K562 (cell line): ENCODE results near the gene PAX5. TPM values are rescaled to one million over a fixed set of nuclear protein-coding genes. Genes with fewer than 3 reads are reported as not detected.

Source experiments
- ATAC-seq: fragments of 200-7000 bp; cut with Tn5 transposase; 3 replicates; pipeline ENCODE4 v1.9.1; 2020; ENCODE audit warnings: moderate library complexity
- BruUV-seq: library from RNA; stranded (reverse); fragments of 400-500 nt; replicated peaks from 2 replicates; lab custom pipeline; 2021; lab: Mats Ljungman, UMichigan
- CTCF ChIA-PET: fragments of 300-600 bp; formaldehyde crosslinking; extraction: SDS; loops from one replicate; lab custom pipeline; 2021; ENCODE audit warnings: low intra/inter-chr PET ratio; lab: Yijun Ruan, JAX
- POLR2A ChIA-PET: fragments of 300-600, 350-650 bp; sonication (Branson Sonifier 250); formaldehyde crosslinking; extraction: SDS; loops from one replicate; lab custom pipeline; 2021; ENCODE audit warnings: antibody characterized with exemption, inconsistent platforms; lab: Yijun Ruan, JAX
- DNase-seq, 4 experiments: peaks; one replicate each; pipeline versions ENCODE4 v3.0.0 to v3.0.0-alpha.2; 2011 to 2018; ENCODE audit warnings: low spot score in 3 of 4, mixed read lengths in 3 of 4; ENCODE audit errors: extremely low read depth in 1 of 4
- FAIRE-seq: peaks from 2 replicates; lab custom pipeline; 2011; peaks lifted over from hg19 to GRCh38; lab: Jason Lieb, UNC
- H2AFZ ChIP-seq: 2 replicates; pipeline ENCODE4 v1.6.0; 2011; ENCODE audit warnings: low read depth, low read length, control low read depth, inconsistent platforms
- H3K27ac ChIP-seq: fragments of 200-600 bp; 3 replicates; pipeline ENCODE4 v1.8.0; 2011; ENCODE audit warnings: low read depth, mild to moderate bottlenecking, control low read depth, inconsistent platforms, low read length, moderate library complexity, mixed read lengths; ENCODE audit errors: extremely low read depth
- H3K27me3 ChIP-seq, 2 experiments: fragments of 300-600 bp in 1 of 2; 2 replicates in 1 of 2; 3 replicates in 1 of 2; pipeline versions ENCODE4 v1.6.0 to v1.8.0; 2011; ENCODE audit warnings: inconsistent platforms in 2 of 2, low read length in 2 of 2, mild to moderate bottlenecking in 1 of 2, mixed read lengths in 1 of 2, moderate library complexity in 1 of 2; ENCODE audit not compliant: control insufficient read depth in 2 of 2, insufficient read depth in 2 of 2
- H3K36me3 ChIP-seq: fragments of 300-600 bp; 3 replicates; pipeline ENCODE4 v1.8.0; 2011; ENCODE audit warnings: mild to moderate bottlenecking, low read length, inconsistent platforms; ENCODE audit not compliant: control insufficient read depth, insufficient read depth
- H3K4me1 ChIP-seq, 2 experiments: fragments of 200-600 bp in 1 of 2; replicated peaks in 1 of 2; 2 replicates in 1 of 2; 3 replicates in 1 of 2; pipeline versions ENCODE4 v1.5.1 to v1.8.0; 2011; ENCODE audit warnings: inconsistent platforms in 2 of 2, low read length in 2 of 2, mild to moderate bottlenecking in 1 of 2, mixed read lengths in 1 of 2, moderate library complexity in 1 of 2; ENCODE audit not compliant: control insufficient read depth in 2 of 2, insufficient read depth in 2 of 2
- H3K4me2 ChIP-seq: 2 replicates; pipeline ENCODE4 v1.6.1; 2011; ENCODE audit warnings: low read length, control low read depth, inconsistent platforms, mixed read lengths; ENCODE audit not compliant: insufficient read depth
- H3K4me3 ChIP-seq: fragments of 200-600 bp; sonication (generic), shearing (Covaris generic); 2 replicates; pipeline ENCODE4 v1.5.1; 2016; ENCODE audit warnings: control low read depth, inconsistent platforms
- H3K79me2 ChIP-seq: fragments of 200-600 bp; 3 replicates; pipeline ENCODE4 v1.8.0; 2011; ENCODE audit warnings: low read length, inconsistent platforms; ENCODE audit not compliant: control insufficient read depth, insufficient read depth
- H3K9ac ChIP-seq, 2 experiments: 2 replicates each; pipeline versions ENCODE4 v1.6.0 to v1.6.1; 2011; ENCODE audit warnings: low read depth in 2 of 2, low read length in 2 of 2, control low read depth in 1 of 2, inconsistent platforms in 1 of 2, mild to moderate bottlenecking in 1 of 2, mixed read lengths in 1 of 2; ENCODE audit not compliant: insufficient read depth in 1 of 2
- H3K9me1 ChIP-seq: one replicate; pipeline ENCODE4 v1.6.0; 2011; ENCODE audit warnings: inconsistent platforms, mild to moderate bottlenecking, low read length, moderate library complexity; ENCODE audit not compliant: control insufficient read depth, insufficient read depth
- H3K9me3 ChIP-seq: replicated peaks from 2 replicates; pipeline ENCODE4 v1.5.1; 2011; ENCODE audit warnings: low read depth, low read length, inconsistent platforms; ENCODE audit not compliant: control insufficient read depth, insufficient read depth
- H4K20me1 ChIP-seq: replicated peaks from 2 replicates; pipeline ENCODE4 v1.6.1; 2011; ENCODE audit warnings: low read length, inconsistent platforms, mixed read lengths; ENCODE audit not compliant: control insufficient read depth, insufficient read depth
- RBM14 ChIP-seq: fragments of 200-400 bp; formaldehyde crosslinking; IDR thresholded peaks from 2 replicates; pipeline ENCODE4 v1.6.1; 2018; ENCODE audit warnings: low read depth, mild to moderate bottlenecking, low read length, moderate library complexity, borderline replicate concordance; ENCODE audit not compliant: insufficient read depth
- USF1 ChIP-seq: sonication (generic); formaldehyde crosslinking; IDR thresholded peaks from 2 replicates; pipeline ENCODE4 v1.9.0; 2022; ENCODE audit warnings: mild to moderate bottlenecking, missing genetic modification reagents
- WGBS: fragments of 100-300 bp; shearing (Covaris generic); methylation state at CpG from one replicate; pipeline ENCODE4 v1.1.6; 2016; ENCODE audit warnings: low coverage, mixed read lengths; ENCODE audit not compliant: insufficient coverage; ENCODE audit errors: missing lambda C conversion rate; 5-methylcytosine and 5-hydroxymethylcytosine counted together
- in situ Hi-C: fragments of 300-500 bp; cut with MboI; formaldehyde crosslinking; loops from 4 replicates; pipeline ENCODE4 v1.15.0; 2018; ENCODE audit warnings: inconsistent platforms, mixed read lengths
- intact Hi-C: fragments of 100-400 bp; cut with micrococcal nuclease; formaldehyde crosslinking; loops from 2 replicates; pipeline ENCODE4 v1.14.2; 2022
- polyA plus RNA-seq, 8 experiments: library from polyadenylated mRNA; depleted of rRNA in 4 of 8; stranded (reverse) in 5 of 8; unstranded in 3 of 8; fragments of >200 nt; fragmentation: Nextera tagmentation in 2 of 8; fragmentation: Illumina TruSeq in 1 of 8; extraction: Ambion mirVana in 2 of 8; extraction: Trizol in 1 of 8; gene quantifications; 2 replicates each; pipeline versions ENCODE4 v1.2.1 to v1.2.3, GENCODE V29; 2011 to 2014; ENCODE audit warnings: inconsistent platforms in 1 of 8, missing spikeins in 1 of 8
- total RNA-seq, 7 experiments: library from RNA; depleted of rRNA in 6 of 7; stranded (reverse); fragments of >200 nt in 6 of 7; fragmentation: Illumina TruSeq in 2 of 7; extraction: Trizol in 2 of 7; gene quantifications; 2 replicates each; pipeline versions ENCODE4 v1.2.1 to v1.2.3, GENCODE V29; 2011 to 2021; ENCODE audit warnings: low replicate concordance in 1 of 7
- TF ChIP-seq, protein P1 (sequence below): fragments of 250-450 bp; sonication (Bioruptor Pico); IDR thresholded peaks from 2 replicates; pipeline ENCODE4 v1.8.0; 2022; ENCODE audit warnings: inconsistent platforms, mild to moderate bottlenecking, moderate library complexity, borderline replicate concordance

The PAX5 gene
- total and polyA plus RNA-seq, 9 of the 15 experiments (the other 6 are each of a cell fraction or from before 2014, with no cell fraction given): 0.03 to 0.09 TPM; not detected in 7

DNA sequence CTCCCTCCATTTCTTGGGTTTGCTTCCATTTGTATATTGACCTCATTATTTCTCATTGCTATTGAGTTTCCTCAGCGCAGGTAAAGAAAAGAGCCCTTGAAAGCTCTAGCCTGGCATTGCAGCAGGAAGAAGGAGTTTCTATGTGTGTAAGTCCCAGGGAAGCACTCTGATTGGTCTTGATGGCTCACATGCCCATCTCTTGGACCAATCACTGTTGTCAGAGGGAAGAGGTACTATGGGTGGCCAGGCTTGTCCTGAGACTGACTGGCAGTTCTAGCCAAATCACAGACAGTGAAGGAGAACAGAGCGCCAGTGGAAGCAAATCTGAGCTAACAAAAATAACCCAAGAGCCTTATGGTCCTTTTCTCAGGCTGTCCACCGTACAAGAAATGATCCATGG is 219.0 kb downstream of the PAX5 start:
- in situ Hi-C loops (no loop called here), intact Hi-C loops (no loop called here)
- ChIA-PET POLR2A (interaction anchor here (1.1 kb wide), 1 partner anchor 21 kb away, joined by 3 read pairs; no protein-coding TSS in a partner anchor), CTCF (no interaction called here)
- no peak for DNase-seq
- Histone ChIP-seq H3K27me3 (peaks cover 6 to 33% of the 10 kb centered on the region in 2 experiments; a peak in 4 of 5 replicates), H2AFZ (no peak overlapping the region), H3K9ac (no peak overlapping the region), H4K20me1 (no peaks in the 10 kb centered on the region), H3K79me2 (no peaks in the 10 kb centered on the region), H3K4me3 (no peak overlapping the region), H3K9me3 (no peaks in the 10 kb centered on the region), H3K36me3 (no peaks in the 10 kb centered on the region), H3K27ac (no peak overlapping the region), H3K4me2 (no peak overlapping the region), H3K4me1 (peaks cover 0 to 7% of the 10 kb centered on the region in 2 experiments; a peak in 2 of 5 replicates), H3K9me1 (no peaks in the 10 kb centered on the region)
- 0% methylated on average over 3 of the region's 3 CpGs for WGBS
- ATAC-seq: no peak
- no peak for FAIRE-seq
- TF ChIP-seq RBM14: no peak
- TF ChIP-seq, protein P1, sequence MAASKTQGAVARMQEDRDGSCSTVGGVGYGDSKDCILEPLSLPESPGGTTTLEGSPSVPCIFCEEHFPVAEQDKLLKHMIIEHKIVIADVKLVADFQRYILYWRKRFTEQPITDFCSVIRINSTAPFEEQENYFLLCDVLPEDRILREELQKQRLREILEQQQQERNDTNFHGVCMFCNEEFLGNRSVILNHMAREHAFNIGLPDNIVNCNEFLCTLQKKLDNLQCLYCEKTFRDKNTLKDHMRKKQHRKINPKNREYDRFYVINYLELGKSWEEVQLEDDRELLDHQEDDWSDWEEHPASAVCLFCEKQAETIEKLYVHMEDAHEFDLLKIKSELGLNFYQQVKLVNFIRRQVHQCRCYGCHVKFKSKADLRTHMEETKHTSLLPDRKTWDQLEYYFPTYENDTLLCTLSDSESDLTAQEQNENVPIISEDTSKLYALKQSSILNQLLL (CRISPR knock-in tag): no peak
- BruUV-seq: no TSS peak

- no peak for FAIRE-seq
- CTCF ChIA-PET: no interaction called here
- no TSS peak for BruUV-seq
Observed at GRCh38 chr9:36813154-36813553, 220.9 kb downstream of the PAX5 start.

More at GRCh38 chr9:36813154-36813553, 220.9 kb downstream of the PAX5 start:
- DNase-seq (no peak), ATAC-seq (no peak)
- Histone ChIP-seq H3K27me3 (peaks cover 0 to 18% of the 10 kb centered on the region in 2 experiments; a peak in 2 of 5 replicates), H3K36me3 (no peaks in the 10 kb centered on the region), H3K9ac (no peak overlapping the region), H2AFZ (no peak overlapping the region), H3K27ac (no peak overlapping the region), H3K9me3 (no peaks in the 10 kb centered on the region), H3K9me1 (no peaks in the 10 kb centered on the region), H3K79me2 (no peaks in the 10 kb centered on the region), H3K4me3 (no peak overlapping the region), H3K4me2 (no peak overlapping the region), H3K4me1 (peaks cover 0 to 3% of the 10 kb centered on the region in 2 experiments; a peak in 2 of 5 replicates), H4K20me1 (no peaks in the 10 kb centered on the region)
- intact Hi-C loops (no loop called here), in situ Hi-C loops (no loop called here)
- POLR2A ChIA-PET: no interaction called here
- no peak for TF ChIP-seq USF1 (CRISPR knock-in tag)
- 0% methylated on average over 10 of the region's 10 CpGs for WGBS
